22Rv1 (cell line): ENCODE data around the gene EDEM1.

Experiments used
- CTCF ChIP-seq: fragments of 450-650 bp; IDR thresholded peaks from 2 replicates; pipeline ENCODE4 v1.5.1; 2017; ENCODE audit warnings: mild to moderate bottlenecking
- ZFX ChIP-seq: fragments of 450-650 bp; IDR thresholded peaks from 2 replicates; pipeline ENCODE4 v1.6.1; 2017; ENCODE audit warnings: antibody characterized with exemption, borderline replicate concordance

- TF ChIP-seq ZFX (no peak), CTCF (no peak)
Observed at GRCh38 chr3:5144316-5144994, 43.1 kb upstream of the EDEM1 start.
